Ishikawa (cell line): ENCODE measurements around the gene PSAP.

ENCODE experiments used
- CEBPB ChIP-seq: IDR thresholded peaks from 2 replicates; pipeline ENCODE4 v1.6.1; 2012
- CREB1 ChIP-seq: IDR thresholded peaks from 2 replicates; pipeline ENCODE4 v1.6.1; 2012; ENCODE audit warnings: low read depth
- EGR1 ChIP-seq: IDR thresholded peaks from 2 replicates; pipeline ENCODE4 v1.6.1; 2012
- EP300 ChIP-seq: IDR thresholded peaks from 2 replicates; pipeline ENCODE4 v1.6.1; 2012; ENCODE audit warnings: borderline replicate concordance
- FOXM1 ChIP-seq: IDR thresholded peaks from 2 replicates; pipeline ENCODE4 v1.6.1; 2012; ENCODE audit warnings: low read depth, borderline replicate concordance
- NFIC ChIP-seq: IDR thresholded peaks from 2 replicates; pipeline ENCODE4 v1.6.1; 2012
- RAD21 ChIP-seq: IDR thresholded peaks from 2 replicates; pipeline ENCODE4 v1.6.1; 2012; ENCODE audit warnings: low read depth
- TAF1 ChIP-seq: IDR thresholded peaks from 2 replicates; pipeline ENCODE4 v1.6.1; 2012; ENCODE audit warnings: low read depth, mild to moderate bottlenecking
- TCF12 ChIP-seq: IDR thresholded peaks from 2 replicates; pipeline ENCODE4 v1.6.1; 2012; ENCODE audit warnings: low read depth
- TEAD4 ChIP-seq: IDR thresholded peaks from 2 replicates; pipeline ENCODE4 v1.6.1; 2012
- USF1 ChIP-seq: IDR thresholded peaks from 2 replicates; pipeline ENCODE4 v1.6.1; 2012
- YY1 ChIP-seq: IDR thresholded peaks from 2 replicates; pipeline ENCODE4 v1.6.1; 2012; ENCODE audit warnings: low read depth
- ZBTB7A ChIP-seq: IDR thresholded peaks from 2 replicates; pipeline ENCODE4 v1.6.1; 2012; ENCODE audit warnings: low read depth
- TF ChIP-seq, protein P1 (sequence below): IDR thresholded peaks from 2 replicates; pipeline ENCODE4 v1.6.1; 2012; ENCODE audit warnings: low read depth, mild to moderate bottlenecking
- TF ChIP-seq, protein P2 (sequence below): IDR thresholded peaks from 2 replicates; pipeline ENCODE4 v1.6.1; 2012

Gene PSAP

DNA sequence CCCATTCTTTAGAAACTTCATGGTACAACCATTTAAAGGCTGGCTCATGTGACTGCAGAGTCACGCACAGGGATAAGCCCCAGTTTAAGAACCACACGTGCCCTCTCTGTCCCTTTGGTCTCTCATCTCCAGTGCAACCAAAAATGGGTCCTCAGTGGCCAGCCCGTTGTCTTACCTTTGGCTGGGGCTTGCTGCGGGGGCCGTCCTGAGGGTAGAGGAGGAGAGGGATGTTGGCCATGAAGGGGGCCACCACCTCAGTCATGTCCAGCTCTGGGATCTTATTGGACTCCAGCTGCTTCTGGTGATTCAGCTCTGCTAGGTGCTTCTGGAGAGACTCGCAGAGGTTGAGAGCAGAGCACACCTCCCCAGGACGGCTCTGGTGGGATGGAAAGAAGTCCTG, 22.3 kb downstream of the PSAP start:
- TF ChIP-seq CREB1 = no peak
- no peak for TF ChIP-seq TAF1

DNA sequence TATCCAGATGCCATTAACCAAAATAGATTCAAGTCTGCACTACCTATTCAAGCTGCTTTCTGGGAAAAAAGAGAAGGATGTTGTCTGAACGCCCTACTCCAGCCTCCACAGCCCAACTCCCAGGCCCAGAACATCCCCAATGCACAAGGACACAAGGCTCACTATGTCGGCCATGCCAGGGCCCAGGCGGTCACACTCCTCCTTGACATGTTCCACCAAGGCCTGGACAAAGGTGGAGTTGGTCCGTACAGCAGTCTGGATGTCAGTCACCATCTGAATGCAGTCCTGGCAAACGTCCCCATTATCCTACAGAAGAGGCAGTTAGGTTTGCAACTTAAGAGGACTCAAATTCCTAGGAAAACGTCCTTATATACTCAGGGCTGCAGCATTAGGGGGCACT, 23.2 kb downstream of the PSAP start:
- TF ChIP-seq NFIC (no peak), FOXM1 (no peak), CEBPB (no peak), EP300 (no peak), TAF1 (no peak), RAD21 (no peak), YY1 (no peak), TCF12 (no peak), ZBTB7A (no peak), EGR1 (no peak), USF1 (no peak), CREB1 (no peak), TEAD4 (no peak)
- TF ChIP-seq, protein P1, sequence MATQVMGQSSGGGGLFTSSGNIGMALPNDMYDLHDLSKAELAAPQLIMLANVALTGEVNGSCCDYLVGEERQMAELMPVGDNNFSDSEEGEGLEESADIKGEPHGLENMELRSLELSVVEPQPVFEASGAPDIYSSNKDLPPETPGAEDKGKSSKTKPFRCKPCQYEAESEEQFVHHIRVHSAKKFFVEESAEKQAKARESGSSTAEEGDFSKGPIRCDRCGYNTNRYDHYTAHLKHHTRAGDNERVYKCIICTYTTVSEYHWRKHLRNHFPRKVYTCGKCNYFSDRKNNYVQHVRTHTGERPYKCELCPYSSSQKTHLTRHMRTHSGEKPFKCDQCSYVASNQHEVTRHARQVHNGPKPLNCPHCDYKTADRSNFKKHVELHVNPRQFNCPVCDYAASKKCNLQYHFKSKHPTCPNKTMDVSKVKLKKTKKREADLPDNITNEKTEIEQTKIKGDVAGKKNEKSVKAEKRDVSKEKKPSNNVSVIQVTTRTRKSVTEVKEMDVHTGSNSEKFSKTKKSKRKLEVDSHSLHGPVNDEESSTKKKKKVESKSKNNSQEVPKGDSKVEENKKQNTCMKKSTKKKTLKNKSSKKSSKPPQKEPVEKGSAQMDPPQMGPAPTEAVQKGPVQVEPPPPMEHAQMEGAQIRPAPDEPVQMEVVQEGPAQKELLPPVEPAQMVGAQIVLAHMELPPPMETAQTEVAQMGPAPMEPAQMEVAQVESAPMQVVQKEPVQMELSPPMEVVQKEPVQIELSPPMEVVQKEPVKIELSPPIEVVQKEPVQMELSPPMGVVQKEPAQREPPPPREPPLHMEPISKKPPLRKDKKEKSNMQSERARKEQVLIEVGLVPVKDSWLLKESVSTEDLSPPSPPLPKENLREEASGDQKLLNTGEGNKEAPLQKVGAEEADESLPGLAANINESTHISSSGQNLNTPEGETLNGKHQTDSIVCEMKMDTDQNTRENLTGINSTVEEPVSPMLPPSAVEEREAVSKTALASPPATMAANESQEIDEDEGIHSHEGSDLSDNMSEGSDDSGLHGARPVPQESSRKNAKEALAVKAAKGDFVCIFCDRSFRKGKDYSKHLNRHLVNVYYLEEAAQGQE = no peak
- TF ChIP-seq, protein P2, sequence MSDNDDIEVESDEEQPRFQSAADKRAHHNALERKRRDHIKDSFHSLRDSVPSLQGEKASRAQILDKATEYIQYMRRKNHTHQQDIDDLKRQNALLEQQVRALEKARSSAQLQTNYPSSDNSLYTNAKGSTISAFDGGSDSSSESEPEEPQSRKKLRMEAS = no peak

- no peak for TF ChIP-seq TEAD4
- no peak for TF ChIP-seq RAD21
- TF ChIP-seq CEBPB = no peak
- no peak for TF ChIP-seq FOXM1
- no peak for TF ChIP-seq TCF12
- TF ChIP-seq, protein P2 = no peak
- no peak for TF ChIP-seq ZBTB7A
- TF ChIP-seq YY1 = no peak
These were observed 25.8 kb downstream of the PSAP start for GRCh38 chr10:71825217-71825616.

DNA sequence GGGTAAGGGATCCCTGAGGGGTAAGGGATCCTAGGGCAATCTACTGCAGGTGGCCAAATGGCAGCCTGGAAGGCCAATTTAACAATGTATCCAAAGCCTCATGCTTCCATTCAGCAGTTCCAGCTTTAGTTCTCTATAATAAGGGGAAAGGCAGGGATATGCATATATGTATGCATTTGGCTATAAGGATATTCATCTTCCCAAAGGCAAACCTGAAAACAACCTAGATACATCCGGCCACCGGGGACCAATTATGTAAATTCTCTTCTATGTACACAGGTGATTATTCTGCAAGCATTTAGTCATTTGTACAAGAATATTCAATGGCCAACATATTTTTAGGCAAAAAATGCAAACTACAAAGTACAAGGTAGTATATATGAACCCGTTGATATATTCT, 26.7 kb downstream of the PSAP start:
- TF ChIP-seq YY1 (no peak), CREB1 (no peak), TEAD4 (no peak), RAD21 (no peak), NFIC (no peak), FOXM1 (no peak), TCF12 (no peak), EGR1 (no peak), EP300 (no peak), CEBPB (no peak), ZBTB7A (no peak), TAF1 (no peak), USF1 (no peak)
- TF ChIP-seq, protein P2 = no peak
- TF ChIP-seq, protein P1 = no peak

GRCh38 chr10:71823356-71823755, 27.7 kb downstream of the PSAP start:
- no peak for TF ChIP-seq TEAD4
- TF ChIP-seq TCF12 = no peak
- TF ChIP-seq RAD21 = no peak
- TF ChIP-seq NFIC = no peak
- no peak for TF ChIP-seq TAF1
- no peak for TF ChIP-seq EP300
- TF ChIP-seq CREB1 = no peak
- TF ChIP-seq YY1 = no peak

DNA sequence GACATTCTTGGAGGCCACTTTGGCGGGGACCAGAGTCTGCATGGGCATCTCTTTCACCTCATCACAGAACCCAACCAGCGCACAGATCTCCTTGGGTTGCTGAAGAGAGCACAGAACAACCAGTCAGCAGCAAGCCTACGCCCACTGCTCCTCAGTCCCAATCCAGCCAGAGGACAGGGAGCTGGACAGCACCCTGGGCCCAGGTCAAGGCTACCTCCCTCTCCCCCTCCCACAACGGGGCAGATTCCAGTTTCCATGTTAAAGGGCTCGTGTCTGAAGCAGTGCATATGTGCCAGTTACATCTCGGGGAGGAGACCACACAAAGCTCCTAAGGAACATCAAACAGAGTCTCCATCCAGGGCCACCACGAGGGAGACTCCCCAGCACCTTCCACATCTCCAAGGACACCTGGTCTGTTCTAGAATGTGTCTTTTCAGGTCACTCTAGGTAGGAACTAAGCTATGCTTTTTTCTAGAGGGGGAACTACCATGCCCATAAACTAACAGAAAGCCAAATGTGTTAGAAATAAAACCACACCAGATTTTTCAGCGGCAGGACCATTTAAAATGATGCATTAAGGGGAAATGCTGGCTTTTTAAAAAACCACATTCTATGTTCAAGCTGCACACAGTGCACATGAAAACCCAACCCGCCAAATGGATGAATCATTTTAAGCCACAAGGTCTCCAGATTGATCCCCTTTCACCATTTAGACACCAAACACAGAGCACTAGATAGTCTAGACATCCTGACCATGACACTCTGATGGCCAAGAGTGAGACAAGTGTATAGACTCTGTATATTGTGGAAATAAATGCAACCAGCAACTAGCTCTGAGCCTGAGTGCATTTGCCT, 28.9 kb downstream of the PSAP start:
- TF ChIP-seq CEBPB (no peak), TAF1 (no peak)
- TF ChIP-seq, protein P1 = peak; percentile 47
